ENCODE results near the gene SLC44A5.
"Not testable (repeated sequence)": the region's sequence is repeated elsewhere in the genome, so short reads cannot be mapped to it uniquely, and the experiment has no call there.

Gene SLC44A5

GRCh38 chr1:75258351-75258750 is 352.6 kb downstream of the SLC44A5 start:
- H3K9me3 ChIP-seq = peaks cover 6% of the 10 kb centered on the region; the same call in 1 of the 2 replicates
- H3K36me3 ChIP-seq = no peaks in the 10 kb centered on the region
- H3K4me3 ChIP-seq = no peak overlapping the region
- no peak overlapping the region for H3K4me2 ChIP-seq
- H3K9ac ChIP-seq = no peak overlapping the region
- no peaks in the 10 kb centered on the region for H3K27me3 ChIP-seq
- H4K20me1 ChIP-seq = no peaks in the 10 kb centered on the region
- H3K4me1 ChIP-seq = peaks cover 11% of the 10 kb centered on the region
- TF ChIP-seq Cebpa-rat (IDR thresholded peaks at IDR 0.05) = no peak
- no peak overlapping the region for H3K27ac ChIP-seq

GRCh38 chr1:75257424-75257823 is 353.5 kb downstream of the SLC44A5 start:
- H3K9me3 ChIP-seq = no peaks in the 10 kb centered on the region
- no peaks in the 10 kb centered on the region for H3K36me3 ChIP-seq
- no peaks in the 10 kb centered on the region for H4K20me1 ChIP-seq
- H3K4me2 ChIP-seq = no peak overlapping the region
- no peaks in the 10 kb centered on the region for H3K27me3 ChIP-seq
- H3K4me3 ChIP-seq = no peak overlapping the region
- TF ChIP-seq Cebpa-rat (IDR thresholded peaks at IDR 0.05) = no peak
- H3K27ac ChIP-seq = no peak overlapping the region
- H3K4me1 ChIP-seq = peaks cover 11% of the 10 kb centered on the region
- H3K9ac ChIP-seq = no peak overlapping the region

GRCh38 chr1:75250114-75250513 is 360.8 kb downstream of the SLC44A5 start:
- not testable (repeated sequence) for H3K36me3 ChIP-seq, H4K20me1 ChIP-seq, H3K27ac ChIP-seq, H3K9ac ChIP-seq, H3K4me2 ChIP-seq, H3K4me3 ChIP-seq, H3K9me3 ChIP-seq, H3K4me1 ChIP-seq, H3K27me3 ChIP-seq

- no peak overlapping the region for H3K9ac ChIP-seq
- no peaks in the 10 kb centered on the region for H3K36me3 ChIP-seq
- H3K27ac ChIP-seq = no peak overlapping the region
- H3K4me2 ChIP-seq = no peak overlapping the region
- no peaks in the 10 kb centered on the region for H4K20me1 ChIP-seq
- H3K9me3 ChIP-seq = no peaks in the 10 kb centered on the region
- H3K4me1 ChIP-seq = no peaks in the 10 kb centered on the region
- H3K27me3 ChIP-seq = no peaks in the 10 kb centered on the region
- no peak for TF ChIP-seq Cebpa-rat (IDR thresholded peaks at IDR 0.05)
- no peak overlapping the region for H3K4me3 ChIP-seq
Observed at GRCh38 chr1:75245239-75245638, 365.7 kb downstream of the SLC44A5 start.

- H3K27ac ChIP-seq = no peak overlapping the region
- no peak overlapping the region for H3K9ac ChIP-seq
- H3K27me3 ChIP-seq = no peaks in the 10 kb centered on the region
- no peaks in the 10 kb centered on the region for H4K20me1 ChIP-seq
- no peaks in the 10 kb centered on the region for H3K36me3 ChIP-seq
- no peak overlapping the region for H3K4me2 ChIP-seq
- TF ChIP-seq Cebpa-rat (IDR thresholded peaks at IDR 0.05) = no peak
- no peaks in the 10 kb centered on the region for H3K9me3 ChIP-seq
- H3K4me1 ChIP-seq = no peaks in the 10 kb centered on the region
- H3K4me3 ChIP-seq = no peak overlapping the region
Observed at GRCh38 chr1:75243124-75243523, 367.8 kb downstream of the SLC44A5 start.

- H3K4me2 ChIP-seq = no peak overlapping the region
- H3K27ac ChIP-seq = no peak overlapping the region
- no peaks in the 10 kb centered on the region for H3K27me3 ChIP-seq
- no peaks in the 10 kb centered on the region for H3K4me1 ChIP-seq
- no peaks in the 10 kb centered on the region for H3K9me3 ChIP-seq
- TF ChIP-seq Cebpa-rat (IDR thresholded peaks at IDR 0.05) = no peak
- H3K4me3 ChIP-seq = no peak overlapping the region
- H3K36me3 ChIP-seq = no peaks in the 10 kb centered on the region
- no peaks in the 10 kb centered on the region for H4K20me1 ChIP-seq
- no peak overlapping the region for H3K9ac ChIP-seq
Observed at GRCh38 chr1:75237316-75237715, 373.6 kb downstream of the SLC44A5 start.

GRCh38 chr1:75234562-75234961 is 376.4 kb downstream of the SLC44A5 start:
- no peaks in the 10 kb centered on the region for H3K36me3 ChIP-seq
- H3K4me2 ChIP-seq = no peak overlapping the region
- H3K9ac ChIP-seq = no peak overlapping the region
- no peaks in the 10 kb centered on the region for H3K4me1 ChIP-seq
- no peak for TF ChIP-seq Cebpa-rat (IDR thresholded peaks at IDR 0.05)
- no peaks in the 10 kb centered on the region for H3K9me3 ChIP-seq
- H3K27me3 ChIP-seq = no peaks in the 10 kb centered on the region
- no peak overlapping the region for H3K27ac ChIP-seq
- H3K4me3 ChIP-seq = no peak overlapping the region
- H4K20me1 ChIP-seq = no peaks in the 10 kb centered on the region

GRCh38 chr1:75233302-75233929 is 377.5 kb downstream of the SLC44A5 start:
- Histone ChIP-seq H3K4me1 (no peaks in the 10 kb centered on the region), H3K4me3 (no peak overlapping the region), H3K9me3 (no peaks in the 10 kb centered on the region), H3K27ac (no peak overlapping the region), H3K36me3 (no peaks in the 10 kb centered on the region), H3K9ac (no peak overlapping the region), H4K20me1 (no peaks in the 10 kb centered on the region), H3K4me2 (no peak overlapping the region), H3K27me3 (no peaks in the 10 kb centered on the region)
- TF ChIP-seq Cebpa-rat (IDR thresholded peaks at IDR 0.05) = no peak

- H3K27me3 ChIP-seq = no peaks in the 10 kb centered on the region
- no peak for TF ChIP-seq Cebpa-rat (IDR thresholded peaks at IDR 0.05)
- no peaks in the 10 kb centered on the region for H3K36me3 ChIP-seq
- H3K9ac ChIP-seq = no peak overlapping the region
- no peak overlapping the region for H3K4me3 ChIP-seq
- no peaks in the 10 kb centered on the region for H3K9me3 ChIP-seq
- no peaks in the 10 kb centered on the region for H4K20me1 ChIP-seq
- no peaks in the 10 kb centered on the region for H3K4me1 ChIP-seq
- no peak overlapping the region for H3K27ac ChIP-seq
- no peak overlapping the region for H3K4me2 ChIP-seq
Observed at GRCh38 chr1:75220072-75220471, 390.8 kb downstream of the SLC44A5 start.

GRCh38 chr1:75214017-75214416 is 396.9 kb downstream of the SLC44A5 start:
- H3K27me3 ChIP-seq = no peaks in the 10 kb centered on the region
- TF ChIP-seq Cebpa-rat (IDR thresholded peaks at IDR 0.05) = no peak
- H3K4me3 ChIP-seq = no peak overlapping the region
- no peaks in the 10 kb centered on the region for H4K20me1 ChIP-seq
- H3K4me2 ChIP-seq = no peak overlapping the region
- no peaks in the 10 kb centered on the region for H3K9me3 ChIP-seq
- H3K36me3 ChIP-seq = no peaks in the 10 kb centered on the region
- H3K27ac ChIP-seq = no peak overlapping the region
- H3K4me1 ChIP-seq = no peaks in the 10 kb centered on the region
- no peak overlapping the region for H3K9ac ChIP-seq

GRCh38 chr1:75211648-75212047 is 399.3 kb downstream of the SLC44A5 start:
- Histone ChIP-seq H3K9ac (no peak overlapping the region), H3K4me1 (no peaks in the 10 kb centered on the region), H3K9me3 (no peaks in the 10 kb centered on the region), H3K27me3 (no peaks in the 10 kb centered on the region), H3K27ac (no peak overlapping the region), H3K4me3 (no peak overlapping the region), H3K4me2 (no peak overlapping the region), H4K20me1 (no peaks in the 10 kb centered on the region), H3K36me3 (no peaks in the 10 kb centered on the region)
- no peak for TF ChIP-seq Cebpa-rat (IDR thresholded peaks at IDR 0.05)
